ENCODE measurements around the gene PTPRD. TPM values are rescaled to one million over a fixed set of nuclear protein-coding genes. Genes with fewer than 3 reads are reported as not detected.

The PTPRD gene
- total RNA-seq, 2 donors from 2014 or later = 60.1 to 75.7 TPM

DNA sequence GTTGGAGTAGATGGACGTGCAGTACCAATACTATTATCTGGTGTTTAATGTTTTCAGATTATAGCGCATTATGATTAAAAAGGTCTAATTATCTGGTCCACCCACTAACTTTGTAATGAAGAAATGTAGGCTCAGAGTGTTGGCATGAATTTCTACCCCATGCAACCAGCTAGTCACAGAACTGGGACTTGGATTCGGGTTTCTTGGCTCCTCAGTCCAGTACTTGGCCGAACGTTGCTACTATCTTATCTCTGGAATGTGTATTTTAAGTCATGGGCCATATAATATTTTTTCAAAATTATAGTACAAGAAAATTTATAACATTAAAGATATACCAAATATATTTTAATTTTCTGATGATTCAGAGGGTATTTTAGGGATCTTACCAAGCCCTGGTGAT, 2155.7 kb downstream of the PTPRD start:
- TF ChIP-seq CTCF (IDR thresholded peaks at IDR 0.05) = no peak
- no peaks in the 10 kb centered on the region for H3K4me1 ChIP-seq
- no peak overlapping the region for H3K27ac ChIP-seq
- no peak for DNase-seq
- intact Hi-C loops (cut with DNase I) = no loop called here
- H3K36me3 ChIP-seq = no peaks in the 10 kb centered on the region
- no peak overlapping the region for H3K4me3 ChIP-seq
- H3K9ac ChIP-seq (ENCODE audit: low read depth in 2 of 2, low read length in 2 of 2) = no peak overlapping the region
- no peaks in the 10 kb centered on the region for H3K9me3 ChIP-seq
- H3K27me3 ChIP-seq = no peaks in the 10 kb centered on the region

DNA sequence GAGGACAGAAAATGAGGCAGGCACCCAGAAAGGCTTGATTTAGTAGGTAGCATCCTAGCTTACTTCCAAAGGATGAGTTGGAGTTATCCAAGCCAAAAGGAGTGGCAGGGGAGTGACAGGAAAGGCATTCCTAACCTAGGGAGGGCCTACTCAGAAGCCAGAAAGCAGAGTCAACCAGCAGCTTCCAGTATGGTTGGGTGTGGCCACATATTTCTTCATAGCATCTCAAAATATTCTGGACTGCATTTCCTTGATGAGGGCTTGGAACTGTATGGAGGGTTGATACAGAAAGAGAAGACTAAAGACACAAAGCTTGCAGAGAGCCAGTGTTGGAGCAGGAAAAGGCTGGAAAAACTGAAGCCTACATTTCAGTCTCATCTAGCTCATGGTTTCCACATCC, 2156.5 kb downstream of the PTPRD start:
- Histone ChIP-seq H3K36me3 (no peaks in the 10 kb centered on the region), H3K4me1 (no peaks in the 10 kb centered on the region), H3K9ac (ENCODE audit: low read depth in 2 of 2, low read length in 2 of 2) (no peak overlapping the region), H3K9me3 (no peaks in the 10 kb centered on the region), H3K27ac (no peak overlapping the region), H3K27me3 (no peaks in the 10 kb centered on the region), H3K4me3 (no peak overlapping the region)
- intact Hi-C loops (cut with DNase I) = no loop called here
- DNase-seq = no peak
- TF ChIP-seq CTCF (IDR thresholded peaks at IDR 0.05) = no peak

GRCh38 chr9:8450810-8451545, 2161.8 kb downstream of the PTPRD start:
- TF ChIP-seq CTCF (IDR thresholded peaks at IDR 0.05) = no peak
- Histone ChIP-seq H3K9ac (ENCODE audit: low read depth in 2 of 2, low read length in 2 of 2) (no peak overlapping the region), H3K36me3 (no peaks in the 10 kb centered on the region), H3K27me3 (no peaks in the 10 kb centered on the region), H3K9me3 (no peaks in the 10 kb centered on the region), H3K4me3 (no peak overlapping the region), H3K27ac (no peak overlapping the region), H3K4me1 (no peaks in the 10 kb centered on the region)
- intact Hi-C loops (cut with DNase I) = no loop called here
- no peak for DNase-seq

- DNase-seq = no peak
- intact Hi-C loops (cut with DNase I) = no loop called here
Observed at GRCh38 chr9:8448226-8448625, 2164.6 kb downstream of the PTPRD start.

DNA sequence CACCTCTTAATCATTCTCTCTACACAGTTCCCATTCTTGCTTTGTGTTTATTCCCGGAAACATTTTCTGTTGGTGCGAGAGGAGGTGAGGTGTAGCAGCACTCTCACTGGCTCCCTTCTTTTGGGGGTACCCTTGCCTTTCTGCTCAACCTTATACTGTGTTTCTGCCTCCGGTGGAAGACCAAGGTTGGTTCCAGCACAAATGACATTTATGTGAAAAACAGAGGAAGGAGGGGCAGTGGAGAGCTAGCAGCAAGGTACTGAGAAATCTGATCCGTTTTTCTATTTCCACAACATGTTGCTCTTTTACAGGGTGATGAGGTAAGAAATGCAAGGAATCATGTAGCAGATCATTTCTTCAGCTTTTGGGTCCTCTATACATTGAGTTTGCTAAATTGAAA, 2165.2 kb downstream of the PTPRD start:
- no peak for DNase-seq
- H3K27ac ChIP-seq = no peak overlapping the region
- no peaks in the 10 kb centered on the region for H3K4me1 ChIP-seq
- no peaks in the 10 kb centered on the region for H3K27me3 ChIP-seq
- intact Hi-C loops (cut with DNase I) = no loop called here
- no peak overlapping the region for H3K4me3 ChIP-seq
- no peaks in the 10 kb centered on the region for H3K36me3 ChIP-seq
- H3K9me3 ChIP-seq = no peaks in the 10 kb centered on the region
- H3K9ac ChIP-seq (ENCODE audit: low read depth in 2 of 2, low read length in 2 of 2) = no peak overlapping the region
- TF ChIP-seq CTCF (IDR thresholded peaks at IDR 0.05) = no peak

More at GRCh38 chr9:8448226-8448625, 2164.6 kb downstream of the PTPRD start:
- no peaks in the 10 kb centered on the region for H3K27me3 ChIP-seq
- no peak overlapping the region for H3K27ac ChIP-seq
- H3K36me3 ChIP-seq = no peaks in the 10 kb centered on the region
- H3K9me3 ChIP-seq = no peaks in the 10 kb centered on the region
- no peak overlapping the region for H3K9ac ChIP-seq (ENCODE audit: low read depth in 2 of 2, low read length in 2 of 2)
- TF ChIP-seq CTCF (IDR thresholded peaks at IDR 0.05) = no peak
- no peaks in the 10 kb centered on the region for H3K4me1 ChIP-seq
- no peak overlapping the region for H3K4me3 ChIP-seq
